GM12878 (cell line): ENCODE results near the gene P2RX4. TPM values are rescaled to one million over a fixed set of nuclear protein-coding genes. Genes with fewer than 3 reads are reported as not detected.

Source experiments
- ATAC-seq: fragments of 200-7000 bp; cut with Tn5 transposase; 3 replicates; pipeline ENCODE4 v1.9.1; 2020; ENCODE audit warnings: mild to moderate bottlenecking, moderate library complexity
- BruUV-seq: library from RNA; stranded (reverse); fragments of 400-500 nt; replicated peaks from 2 replicates; lab custom pipeline; 2021; lab: Mats Ljungman, UMichigan
- CTCF ChIA-PET: fragments of 300-600 bp; sonication (Branson Sonifier 250); formaldehyde crosslinking; extraction: SDS; loops from one replicate; lab custom pipeline; 2021; ENCODE audit warnings: inconsistent platforms; lab: Yijun Ruan, JAX
- POLR2A ChIA-PET: fragments of 350-600 bp; formaldehyde crosslinking; extraction: SDS; loops from one replicate; lab custom pipeline; 2021; ENCODE audit warnings: inconsistent platforms; lab: Charles Lee
- RAD21 ChIA-PET: fragments of 300-600 bp; sonication (Branson Sonifier 250); formaldehyde crosslinking; loops from one replicate; lab custom pipeline; 2023; ENCODE audit warnings: antibody characterized with exemption; ENCODE audit not compliant: unreplicated experiment; lab: Charles Lee
- SMC1A ChIA-PET: fragments of 300-600 bp; sonication (Branson Sonifier 250); formaldehyde crosslinking; loops from one replicate; lab custom pipeline; 2023; ENCODE audit not compliant: unreplicated experiment, uncharacterized antibody; lab: Charles Lee
- DNase-seq: peaks from one replicate; pipeline ENCODE4 v3.0.0-alpha.2; 2011; ENCODE audit warnings: low read depth, low spot score
- FAIRE-seq: peaks from 3 replicates; lab custom pipeline; 2011; peaks lifted over from hg19 to GRCh38; lab: Jason Lieb, UNC
- H2AFZ ChIP-seq: 2 replicates; pipeline ENCODE4 v1.6.0; 2011; ENCODE audit warnings: low read depth, low read length, control low read depth; ENCODE audit not compliant: control insufficient read depth
- H3K27ac ChIP-seq: 2 replicates; pipeline ENCODE4 v1.5.1; 2011; ENCODE audit warnings: control low read depth; ENCODE audit not compliant: control insufficient read depth, insufficient read depth
- H3K27me3 ChIP-seq, 2 experiments: replicated peaks in 1 of 2; 2 replicates each; pipeline versions ENCODE4 v1.6.0 to v1.6.1; 2011; ENCODE audit warnings: low read length in 1 of 2; ENCODE audit not compliant: control insufficient read depth in 2 of 2, insufficient read depth in 2 of 2
- H3K36me3 ChIP-seq, 2 experiments: 2 replicates each; pipeline ENCODE4 v1.5.1; 2011; ENCODE audit warnings: low read length in 1 of 2; ENCODE audit not compliant: control insufficient read depth in 2 of 2, insufficient read depth in 2 of 2
- H3K4me1 ChIP-seq: 2 replicates; pipeline ENCODE4 v1.6.1; 2011; ENCODE audit warnings: mild to moderate bottlenecking, low read length, moderate library complexity, mixed read lengths; ENCODE audit not compliant: control insufficient read depth, insufficient read depth
- H3K4me2 ChIP-seq: 2 replicates; pipeline ENCODE4 v1.6.0; 2011; ENCODE audit warnings: control low read depth; ENCODE audit not compliant: control insufficient read depth, insufficient read depth
- H3K4me3 ChIP-seq: fragments of 200-600 bp; sonication (generic); 2 replicates; pipeline ENCODE4 v1.5.1; 2016
- H3K79me2 ChIP-seq: 2 replicates; pipeline ENCODE4 v1.6.0; 2011; ENCODE audit warnings: low read length; ENCODE audit not compliant: control insufficient read depth, insufficient read depth
- H3K9ac ChIP-seq: 2 replicates; pipeline ENCODE4 v1.8.0; 2011; ENCODE audit warnings: low read length, control low read depth, mixed read lengths; ENCODE audit not compliant: control insufficient read depth, insufficient read depth
- H3K9me3 ChIP-seq: replicated peaks from 3 replicates; pipeline ENCODE4 v1.5.1; 2011; ENCODE audit warnings: mild to moderate bottlenecking, low read length; ENCODE audit not compliant: control insufficient read depth, insufficient read depth
- H4K20me1 ChIP-seq: 2 replicates; pipeline ENCODE4 v1.6.0; 2011; ENCODE audit not compliant: control insufficient read depth, insufficient read depth
- KLF5 ChIP-seq: fragments of 450-650 bp; IDR thresholded peaks from 2 replicates; pipeline ENCODE4 v1.6.1; 2014; ENCODE audit warnings: mild to moderate bottlenecking; ENCODE audit not compliant: partially characterized antibody
- MEF2B ChIP-seq: fragments of 450-650 bp; IDR thresholded peaks from 2 replicates; pipeline ENCODE4 v1.6.1; 2018; ENCODE audit warnings: mild to moderate bottlenecking, moderate library complexity; ENCODE audit not compliant: partially characterized antibody, poor library complexity, severe bottlenecking
- MTA3 ChIP-seq: IDR thresholded peaks from 2 replicates; pipeline ENCODE4 v1.6.1; 2012; ENCODE audit warnings: low read length, inconsistent platforms, borderline replicate concordance
- PAX8 ChIP-seq: fragments of 450-650 bp; IDR thresholded peaks from 2 replicates; pipeline ENCODE4 v1.6.1; 2017; ENCODE audit warnings: mild to moderate bottlenecking, moderate library complexity
- POLR2A ChIP-seq: IDR thresholded peaks from 2 replicates; pipeline ENCODE4 v1.6.1; 2011; ENCODE audit warnings: low read depth, mild to moderate bottlenecking, low read length
- SREBF1 ChIP-seq: IDR thresholded peaks from 2 replicates; pipeline ENCODE4 v1.6.1; 2012; ENCODE audit warnings: mild to moderate bottlenecking, low read length
- TCF7 ChIP-seq: IDR thresholded peaks from 2 replicates; pipeline ENCODE4 v1.6.1; 2014; ENCODE audit warnings: antibody characterized with exemption, borderline replicate concordance
- WGBS: methylation state at CpG from one replicate; pipeline ENCODE4 v1.1.6; 2016; ENCODE audit warnings: low lambda C conversion rate; ENCODE audit not compliant: insufficient replicate concordance, insufficient coverage; ENCODE audit errors: missing lambda C conversion rate; 5-methylcytosine and 5-hydroxymethylcytosine counted together
- in situ Hi-C: fragments of 300-500 bp; cut with MboI; formaldehyde crosslinking; loops from 9 replicates; pipeline ENCODE4 v1.14.3; 2018; ENCODE audit warnings: mixed read lengths
- intact Hi-C: fragments of 100-400 bp; cut with micrococcal nuclease; formaldehyde crosslinking; loops from one replicate; pipeline ENCODE4 v1.14.2; 2022; ENCODE audit not compliant: unreplicated experiment
- polyA plus RNA-seq, 11 experiments: library from polyadenylated mRNA; depleted of rRNA in 4 of 11; unstranded in 6 of 11; stranded (reverse) in 5 of 11; fragments of >200 nt; fragmentation: Nextera tagmentation in 4 of 11; fragmentation: Illumina TruSeq in 1 of 11; extraction: Ambion mirVana in 4 of 11; extraction: Trizol in 1 of 11; gene quantifications; 1 replicate in 1 of 11; 2 replicates in 10 of 11; pipeline versions ENCODE4 v1.2.1 to v1.2.3, GENCODE V29; 2011 to 2016; ENCODE audit warnings: inconsistent platforms in 2 of 11, missing spikeins in 2 of 11, low read depth in 1 of 11
- total RNA-seq, 4 experiments: library from RNA; depleted of rRNA in 3 of 4; stranded (reverse); fragments of >200 nt in 3 of 4; fragmentation: Illumina TruSeq in 1 of 4; extraction: Trizol in 1 of 4; gene quantifications; 2 replicates each; pipeline versions ENCODE4 v1.2.1 to v1.2.3, GENCODE V29; 2013 to 2021
- TF ChIP-seq, protein P1 (sequence below), 3 experiments: IDR thresholded peaks in 2 of 3; conservative IDR thresholded peaks in 1 of 3; 2 replicates each; pipeline ENCODE4 v1.5.1; 2011; ENCODE audit warnings: low read depth in 3 of 3, low read length in 3 of 3, mild to moderate bottlenecking in 3 of 3, control low read depth in 2 of 3, moderate library complexity in 2 of 3, inconsistent platforms in 1 of 3, mixed read lengths in 1 of 3; ENCODE audit not compliant: control insufficient read depth in 2 of 3, insufficient read depth in 1 of 3; ENCODE audit errors: extremely low read depth in 1 of 3

P2RX4 gene
- total and polyA plus RNA-seq, 10 of the 15 experiments (the other 5 are each of a cell fraction or from before 2014, with no cell fraction given), result 9.0 to 43.4 (median 20.5) TPM

- DNase-seq (no peak), ATAC-seq (no peak), FAIRE-seq (no peak)
- H3K4me1 ChIP-seq, result peaks cover 14% of the 10 kb centered on the region
- SMC1A ChIA-PET, result no interaction called here
- RAD21 ChIA-PET, result no interaction called here
- H3K9me3 ChIP-seq, result no peaks in the 10 kb centered on the region
- no TSS peak for BruUV-seq
- H3K27me3 ChIP-seq, result no peaks in the 10 kb centered on the region
- H2AFZ ChIP-seq, result no peak overlapping the region; the same call in 1 of the 2 replicates
- H3K4me2 ChIP-seq, result no peak overlapping the region
- no peaks in the 10 kb centered on the region for H4K20me1 ChIP-seq
- H3K27ac ChIP-seq, result no peak overlapping the region
- CTCF ChIA-PET, result no interaction called here
- no peak overlapping the region for H3K4me3 ChIP-seq
- in situ Hi-C loops, result no loop called here
- 83% methylated on average over 17 of the region's 17 CpGs for WGBS
- H3K79me2 ChIP-seq, result no peaks in the 10 kb centered on the region
- TF ChIP-seq MTA3 (no peak), TCF7 (no peak), POLR2A (peak; percentile 62), MEF2B (peak; percentile 23), SREBF1 (no peak), KLF5 (no peak), PAX8 (no peak)
- TF ChIP-seq, protein P1, sequence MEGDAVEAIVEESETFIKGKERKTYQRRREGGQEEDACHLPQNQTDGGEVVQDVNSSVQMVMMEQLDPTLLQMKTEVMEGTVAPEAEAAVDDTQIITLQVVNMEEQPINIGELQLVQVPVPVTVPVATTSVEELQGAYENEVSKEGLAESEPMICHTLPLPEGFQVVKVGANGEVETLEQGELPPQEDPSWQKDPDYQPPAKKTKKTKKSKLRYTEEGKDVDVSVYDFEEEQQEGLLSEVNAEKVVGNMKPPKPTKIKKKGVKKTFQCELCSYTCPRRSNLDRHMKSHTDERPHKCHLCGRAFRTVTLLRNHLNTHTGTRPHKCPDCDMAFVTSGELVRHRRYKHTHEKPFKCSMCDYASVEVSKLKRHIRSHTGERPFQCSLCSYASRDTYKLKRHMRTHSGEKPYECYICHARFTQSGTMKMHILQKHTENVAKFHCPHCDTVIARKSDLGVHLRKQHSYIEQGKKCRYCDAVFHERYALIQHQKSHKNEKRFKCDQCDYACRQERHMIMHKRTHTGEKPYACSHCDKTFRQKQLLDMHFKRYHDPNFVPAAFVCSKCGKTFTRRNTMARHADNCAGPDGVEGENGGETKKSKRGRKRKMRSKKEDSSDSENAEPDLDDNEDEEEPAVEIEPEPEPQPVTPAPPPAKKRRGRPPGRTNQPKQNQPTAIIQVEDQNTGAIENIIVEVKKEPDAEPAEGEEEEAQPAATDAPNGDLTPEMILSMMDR (IDR thresholded peaks at IDR 0.05 in 2 of 3, conservative IDR thresholded peaks at IDR 0.05 in 1 of 3; ENCODE audit: control insufficient read depth in 2 of 3, extremely low read depth in 1 of 3, insufficient read depth in 1 of 3, low read depth in 3 of 3, low read length in 3 of 3), result no peak
- intact Hi-C loops, result no loop called here
- H3K9ac ChIP-seq, result no peak overlapping the region
- POLR2A ChIA-PET, result interaction anchor here (3.5 kb wide), 1 partner anchor 11 kb away, joined by 16 read pairs; no protein-coding TSS in a partner anchor
- peaks cover 3 to 7% of the 10 kb centered on the region in 2 experiments; a peak in 2 of 4 replicates for H3K36me3 ChIP-seq
Measured at GRCh38 chr12:121241156-121241970, 31.4 kb downstream of the P2RX4 start.
